Measurements from ENCODE around the gene ANO10. TPM values are rescaled to one million over a fixed set of nuclear protein-coding genes. Genes with fewer than 3 reads are reported as not detected.

The ANO10 gene
- total and polyA plus RNA-seq, 2 of the 8 experiments (the other 6 are each of a cell fraction or from before 2014, with no cell fraction given) = 38.0 to 53.2 TPM

GRCh38 chr3:43542328-43543043, 79.3 kb downstream of the ANO10 start:
- ChIA-PET POLR2A (ENCODE audit: partially characterized antibody) (interaction anchor here (0.8 kb wide), 1 partner anchor 10 kb away, joined by 3 read pairs; no protein-coding TSS in a partner anchor), CTCF (ENCODE audit: partially characterized antibody) (interaction anchor here (0.6 to 2.2 kb wide), 8 partner anchors 11 to 226 kb away, joined by 3 to 7 read pairs (median 4); no protein-coding TSS in a partner anchor)
- TF ChIP-seq CTCF (IDR thresholded peaks at IDR 0.05; ENCODE audit: control extremely low read depth in 1 of 3, insufficient read depth in 1 of 3, low read depth in 1 of 3, low read length in 3 of 3) = no peak
- Histone ChIP-seq H3K56ac (replicated peaks; ENCODE audit: insufficient read length, low read depth, low read length) (no peak overlapping the region), H3K27me3 (replicated peaks in 1 of 4; ENCODE audit: control insufficient read depth in 3 of 4, extremely low read depth in 1 of 4, insufficient read depth in 3 of 4, low read length in 3 of 4) (no peaks in the 10 kb centered on the region), H3K9ac (replicated peaks in 1 of 4; ENCODE audit: extremely low read depth in 1 of 4, low read depth in 3 of 4, low read length in 3 of 4) (no peak overlapping the region), H3K23ac (ENCODE audit: insufficient read length) (no peak overlapping the region), H3K27ac (ENCODE audit: low read depth, low read length) (no peak overlapping the region), H2BK120ac (replicated peaks; ENCODE audit: low read depth, low read length) (no peak overlapping the region), H2BK15ac (ENCODE audit: low read length) (no peak overlapping the region), H2AFZ (ENCODE audit: low read length) (no peak overlapping the region), H4K8ac (ENCODE audit: extremely low read depth, insufficient read depth, low read length) (no peak overlapping the region), H3K4me2 (ENCODE audit: insufficient read depth in 1 of 2, low read depth in 2 of 2, low read length in 2 of 2) (no peak overlapping the region), H3K14ac (ENCODE audit: insufficient read length) (no peak overlapping the region), H4K20me1 (replicated peaks in 1 of 2; ENCODE audit: control insufficient read depth in 1 of 2, insufficient read depth in 2 of 2, low read length in 2 of 2) (no peaks in the 10 kb centered on the region), H4K5ac (ENCODE audit: insufficient read length, low read depth, low read length) (no peak overlapping the region), H3K79me1 (ENCODE audit: low read depth, low read length) (no peaks in the 10 kb centered on the region), H4K91ac (replicated peaks; ENCODE audit: insufficient read length, low read length) (no peak overlapping the region), H2BK5ac (ENCODE audit: low read depth, low read length) (no peak overlapping the region), H3K18ac (ENCODE audit: extremely low read depth, low read length) (no peak overlapping the region), H3K9me3 (ENCODE audit: insufficient read depth in 2 of 2, low read depth in 1 of 2, low read length in 1 of 2) (no peaks in the 10 kb centered on the region), H3K4me3 (ENCODE audit: extremely low read depth in 1 of 4, insufficient read depth in 2 of 4, low read depth in 3 of 4, low read length in 4 of 4) (no peak overlapping the region), H2AK5ac (ENCODE audit: low read depth, low read length) (no peak overlapping the region), H3K4ac (replicated peaks; ENCODE audit: insufficient read length, low read depth, low read length) (no peak overlapping the region), H3K36me3 (ENCODE audit: control insufficient read depth in 2 of 4, insufficient read depth in 4 of 4, low read length in 3 of 4) (no peaks in the 10 kb centered on the region), H2BK12ac (ENCODE audit: low read depth, low read length) (no peak overlapping the region), H2BK20ac (ENCODE audit: low read length) (no peak overlapping the region), H3K79me2 (ENCODE audit: control insufficient read depth in 1 of 2, insufficient read depth in 2 of 2, low read length in 2 of 2) (no peaks in the 10 kb centered on the region), H3K4me1 (replicated peaks in 1 of 4; ENCODE audit: control insufficient read depth in 3 of 4, insufficient read depth in 4 of 4, low read length in 3 of 4) (peaks cover 0 to 7% (median 3%) of the 10 kb centered on the region in 4 experiments; a peak in 4 of 7 replicates), H3K23me2 (ENCODE audit: low read depth, low read length) (no peaks in the 10 kb centered on the region)
- DNase-seq (ENCODE audit: low read depth in 1 of 2, low spot score in 2 of 2) (no peak), FAIRE-seq (no peak)
- WGBS, 2 experiments (ENCODE audit: extremely low coverage in 1 of 2, insufficient coverage in 1 of 2, insufficient read length in 1 of 2, insufficient replicate concordance in 2 of 2, low coverage in 1 of 2, low lambda C conversion rate in 2 of 2, missing lambda C conversion rate in 1 of 2) = 79% methylated on average over 4 of the region's 4 CpGs; no CpG with 5 or more reads in 1 of the 2 experiments

All from H1 (cell line).